SK-N-SH treated with all-trans-retinoic acid at 6 μM for 48 hours (cell line): ENCODE data around the gene OR51G2.

Experiments used
- ATAC-seq: fragments of 200-7000 bp; cut with Tn5 transposase; 3 replicates; pipeline ENCODE4 v1.9.1; 2020; ENCODE audit warnings: mild to moderate bottlenecking, moderate library complexity
- BACH2 ChIP-seq: fragments of 250-450 bp; sonication (Bioruptor Pico); IDR thresholded peaks from 2 replicates; pipeline ENCODE4 v1.9.0; 2021; ENCODE audit warnings: mild to moderate bottlenecking, borderline replicate concordance
- CSDC2 ChIP-seq: fragments of 250-450 bp; sonication (Bioruptor Pico); IDR thresholded peaks from 2 replicates; pipeline ENCODE4 v1.5.0; 2020; ENCODE audit warnings: mild to moderate bottlenecking, moderate library complexity
- ESRRG ChIP-seq: fragments of 250-450 bp; sonication (Bioruptor Pico); IDR thresholded peaks from 2 replicates; pipeline ENCODE4 v1.6.1; 2021; ENCODE audit warnings: mild to moderate bottlenecking
- ISL1 ChIP-seq: fragments of 250-450 bp; sonication (Bioruptor Pico); IDR thresholded peaks from 2 replicates; pipeline ENCODE4 v2.1.2; 2022; ENCODE audit warnings: mild to moderate bottlenecking, moderate library complexity
- OSR1 ChIP-seq: fragments of 250-450 bp; sonication (Bioruptor Pico); IDR thresholded peaks from 2 replicates; pipeline ENCODE4 v1.8.0; 2022; ENCODE audit warnings: moderate library complexity, mild to moderate bottlenecking, inconsistent platforms
- PPARA ChIP-seq: fragments of 250-450 bp; sonication (Bioruptor Pico); IDR thresholded peaks from 2 replicates; pipeline ENCODE4 v1.5.0; 2020; ENCODE audit warnings: mild to moderate bottlenecking, borderline replicate concordance
- RARB ChIP-seq: fragments of 250-450 bp; sonication (Bioruptor Pico); IDR thresholded peaks from 2 replicates; pipeline ENCODE4 v1.8.0; 2021; ENCODE audit warnings: mild to moderate bottlenecking, moderate library complexity
- TOX ChIP-seq: fragments of 250-450 bp; sonication (Bioruptor Pico); IDR thresholded peaks from 2 replicates; pipeline ENCODE4 v1.8.0; 2021; ENCODE audit warnings: mild to moderate bottlenecking, moderate library complexity, borderline replicate concordance
- ZFP30 ChIP-seq: fragments of 450-650 bp; formaldehyde crosslinking; IDR thresholded peaks from 2 replicates; pipeline ENCODE4 v1.5.0; 2022; ENCODE audit warnings: mild to moderate bottlenecking, moderate library complexity
- ZNF8 ChIP-seq: fragments of 450-650 bp; formaldehyde crosslinking; IDR thresholded peaks from 2 replicates; pipeline ENCODE4 v1.5.0; 2020; ENCODE audit warnings: mild to moderate bottlenecking, moderate library complexity
- TF ChIP-seq, protein P1 (sequence below): fragments of 250-450 bp; sonication (Bioruptor Pico); IDR thresholded peaks from 2 replicates; pipeline ENCODE4 v1.5.0; 2020; ENCODE audit warnings: mild to moderate bottlenecking, moderate library complexity
- TF ChIP-seq, protein P2 (sequence below): fragments of 250-450 bp; sonication (Bioruptor Pico); IDR thresholded peaks from 2 replicates; pipeline ENCODE4 v1.5.1; 2020; ENCODE audit warnings: low read depth, mild to moderate bottlenecking, moderate library complexity
- TF ChIP-seq, protein P3 (sequence below): fragments of 250-450 bp; sonication (Bioruptor Pico); IDR thresholded peaks from 2 replicates; pipeline ENCODE4 v1.5.1; 2021; ENCODE audit warnings: mild to moderate bottlenecking, moderate library complexity

Gene OR51G2

DNA sequence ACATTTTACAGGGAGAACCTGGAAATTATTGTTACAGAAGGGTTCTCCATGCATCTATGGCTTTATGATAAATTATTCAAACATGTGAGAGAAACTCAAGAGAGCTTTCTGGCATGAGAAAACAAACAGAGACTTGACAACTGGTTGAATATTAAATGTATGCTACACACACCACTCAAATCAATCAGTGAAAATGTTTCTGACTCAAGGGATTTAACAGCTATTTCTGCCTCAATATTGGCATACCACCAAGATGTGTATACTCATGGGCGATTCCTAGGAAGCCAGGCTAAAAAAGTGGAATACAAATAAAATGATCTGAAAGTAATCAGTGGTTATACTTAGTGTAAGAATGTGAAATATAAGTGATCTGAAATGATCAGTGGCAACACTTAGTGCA is 53.3 kb downstream of the OR51G2 start:
- ATAC-seq = no peak
- no peak for TF ChIP-seq ESRRG
- no peak for TF ChIP-seq OSR1
- TF ChIP-seq ZNF8 (CRISPR knock-in tag) = no peak
- TF ChIP-seq, protein P1, sequence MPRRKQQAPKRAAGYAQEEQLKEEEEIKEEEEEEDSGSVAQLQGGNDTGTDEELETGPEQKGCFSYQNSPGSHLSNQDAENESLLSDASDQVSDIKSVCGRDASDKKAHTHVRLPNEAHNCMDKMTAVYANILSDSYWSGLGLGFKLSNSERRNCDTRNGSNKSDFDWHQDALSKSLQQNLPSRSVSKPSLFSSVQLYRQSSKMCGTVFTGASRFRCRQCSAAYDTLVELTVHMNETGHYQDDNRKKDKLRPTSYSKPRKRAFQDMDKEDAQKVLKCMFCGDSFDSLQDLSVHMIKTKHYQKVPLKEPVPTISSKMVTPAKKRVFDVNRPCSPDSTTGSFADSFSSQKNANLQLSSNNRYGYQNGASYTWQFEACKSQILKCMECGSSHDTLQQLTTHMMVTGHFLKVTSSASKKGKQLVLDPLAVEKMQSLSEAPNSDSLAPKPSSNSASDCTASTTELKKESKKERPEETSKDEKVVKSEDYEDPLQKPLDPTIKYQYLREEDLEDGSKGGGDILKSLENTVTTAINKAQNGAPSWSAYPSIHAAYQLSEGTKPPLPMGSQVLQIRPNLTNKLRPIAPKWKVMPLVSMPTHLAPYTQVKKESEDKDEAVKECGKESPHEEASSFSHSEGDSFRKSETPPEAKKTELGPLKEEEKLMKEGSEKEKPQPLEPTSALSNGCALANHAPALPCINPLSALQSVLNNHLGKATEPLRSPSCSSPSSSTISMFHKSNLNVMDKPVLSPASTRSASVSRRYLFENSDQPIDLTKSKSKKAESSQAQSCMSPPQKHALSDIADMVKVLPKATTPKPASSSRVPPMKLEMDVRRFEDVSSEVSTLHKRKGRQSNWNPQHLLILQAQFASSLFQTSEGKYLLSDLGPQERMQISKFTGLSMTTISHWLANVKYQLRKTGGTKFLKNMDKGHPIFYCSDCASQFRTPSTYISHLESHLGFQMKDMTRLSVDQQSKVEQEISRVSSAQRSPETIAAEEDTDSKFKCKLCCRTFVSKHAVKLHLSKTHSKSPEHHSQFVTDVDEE = no peak
- TF ChIP-seq, protein P2, sequence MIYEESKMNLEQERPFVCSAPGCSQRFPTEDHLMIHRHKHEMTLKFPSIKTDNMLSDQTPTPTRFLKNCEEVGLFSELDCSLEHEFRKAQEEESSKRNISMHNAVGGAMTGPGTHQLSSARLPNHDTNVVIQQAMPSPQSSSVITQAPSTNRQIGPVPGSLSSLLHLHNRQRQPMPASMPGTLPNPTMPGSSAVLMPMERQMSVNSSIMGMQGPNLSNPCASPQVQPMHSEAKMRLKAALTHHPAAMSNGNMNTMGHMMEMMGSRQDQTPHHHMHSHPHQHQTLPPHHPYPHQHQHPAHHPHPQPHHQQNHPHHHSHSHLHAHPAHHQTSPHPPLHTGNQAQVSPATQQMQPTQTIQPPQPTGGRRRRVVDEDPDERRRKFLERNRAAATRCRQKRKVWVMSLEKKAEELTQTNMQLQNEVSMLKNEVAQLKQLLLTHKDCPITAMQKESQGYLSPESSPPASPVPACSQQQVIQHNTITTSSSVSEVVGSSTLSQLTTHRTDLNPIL (CRISPR knock-in tag) = no peak
- TF ChIP-seq PPARA (CRISPR knock-in tag) = no peak
- no peak for TF ChIP-seq TOX (CRISPR knock-in tag)

DNA sequence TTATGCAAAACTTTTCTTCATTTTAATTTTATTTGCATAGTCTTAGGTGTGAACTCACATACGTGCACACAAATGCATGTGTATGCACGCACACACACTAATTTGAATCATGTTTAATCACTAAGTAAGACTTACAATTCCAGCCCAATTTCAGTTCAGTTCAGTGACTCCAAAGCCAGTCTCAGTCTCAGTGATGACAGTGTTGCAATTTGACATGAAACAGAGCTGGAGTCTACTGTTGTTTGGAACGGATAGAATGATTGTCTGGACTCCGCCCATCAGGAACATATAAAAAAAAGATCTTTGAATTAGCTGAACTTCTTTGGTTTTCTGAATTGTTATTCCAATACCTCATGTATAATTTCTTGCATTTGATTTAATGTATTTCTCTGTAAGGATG is 55.3 kb downstream of the OR51G2 start:
- TF ChIP-seq CSDC2 (no peak), ISL1 (CRISPR knock-in tag) (no peak), BACH2 (CRISPR knock-in tag) (no peak), ZFP30 (CRISPR knock-in tag) (no peak), RARB (CRISPR knock-in tag) (no peak), ZNF8 (CRISPR knock-in tag) (no peak), ESRRG (no peak)
- TF ChIP-seq, protein P2 (CRISPR knock-in tag) = no peak
- TF ChIP-seq, protein P3, sequence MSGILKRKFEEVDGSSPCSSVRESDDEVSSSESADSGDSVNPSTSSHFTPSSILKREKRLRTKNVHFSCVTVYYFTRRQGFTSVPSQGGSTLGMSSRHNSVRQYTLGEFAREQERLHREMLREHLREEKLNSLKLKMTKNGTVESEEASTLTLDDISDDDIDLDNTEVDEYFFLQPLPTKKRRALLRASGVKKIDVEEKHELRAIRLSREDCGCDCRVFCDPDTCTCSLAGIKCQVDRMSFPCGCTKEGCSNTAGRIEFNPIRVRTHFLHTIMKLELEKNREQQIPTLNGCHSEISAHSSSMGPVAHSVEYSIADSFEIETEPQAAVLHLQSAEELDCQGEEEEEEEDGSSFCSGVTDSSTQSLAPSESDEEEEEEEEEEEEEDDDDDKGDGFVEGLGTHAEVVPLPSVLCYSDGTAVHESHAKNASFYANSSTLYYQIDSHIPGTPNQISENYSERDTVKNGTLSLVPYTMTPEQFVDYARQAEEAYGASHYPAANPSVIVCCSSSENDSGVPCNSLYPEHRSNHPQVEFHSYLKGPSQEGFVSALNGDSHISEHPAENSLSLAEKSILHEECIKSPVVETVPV (CRISPR knock-in tag) = no peak
- no peak for ATAC-seq
